HTR-8/SVneo (cell line): ENCODE data around the gene RPS6KB1.
A peak's percentile ranks its signal among the peaks of the same experiment; 100 is the strongest.
"Not testable (repeated sequence)": the region's sequence is repeated elsewhere in the genome, so short reads cannot be mapped to it uniquely, and the experiment has no call there.

Experiments
- DNase-seq: peaks from one replicate; pipeline ENCODE4 v3.0.0; 2011; ENCODE audit warnings: low spot score, mixed read lengths; ENCODE audit not compliant: insufficient read length
- FAIRE-seq: peaks from 2 replicates; lab custom pipeline; 2011; peaks lifted over from hg19 to GRCh38; lab: Jason Lieb, UNC

Gene RPS6KB1

DNA sequence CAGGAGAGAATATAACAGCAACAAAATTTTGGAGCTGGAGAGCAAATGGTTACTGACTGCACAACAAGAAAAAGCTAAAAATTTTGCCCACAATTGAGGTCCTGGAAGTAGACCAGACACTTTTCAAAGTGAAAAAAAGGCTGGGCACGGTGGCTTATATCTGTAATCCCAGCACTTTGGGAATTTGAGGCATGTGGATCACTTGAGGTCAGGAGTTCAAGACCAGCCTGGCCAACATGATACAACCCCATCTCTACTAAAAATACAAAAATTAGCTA is 23.0 kb upstream of the RPS6KB1 start:
- DNase-seq (no peak), FAIRE-seq (no peak)

DNA sequence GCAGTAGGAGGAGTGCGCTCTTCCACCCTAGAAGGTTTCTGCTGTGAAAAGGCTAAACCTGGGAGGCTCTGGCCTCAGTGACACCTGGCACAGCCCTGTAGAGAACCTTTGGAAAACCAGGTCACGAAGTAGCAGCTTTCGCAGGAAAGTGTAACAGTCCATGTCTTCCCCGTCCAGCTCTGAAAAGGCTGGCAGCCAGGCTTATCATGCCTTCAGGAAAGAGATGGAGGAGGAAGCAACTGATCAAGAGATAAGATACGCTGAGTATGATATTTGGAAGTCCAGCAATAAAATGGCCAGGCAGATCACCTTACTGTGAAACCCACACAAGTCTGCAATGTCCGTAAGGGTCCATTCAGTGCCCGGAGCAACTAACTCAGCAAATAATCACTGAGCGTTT is 22.4 kb upstream of the RPS6KB1 start:
- FAIRE-seq (no peak), DNase-seq (no peak)

DNA sequence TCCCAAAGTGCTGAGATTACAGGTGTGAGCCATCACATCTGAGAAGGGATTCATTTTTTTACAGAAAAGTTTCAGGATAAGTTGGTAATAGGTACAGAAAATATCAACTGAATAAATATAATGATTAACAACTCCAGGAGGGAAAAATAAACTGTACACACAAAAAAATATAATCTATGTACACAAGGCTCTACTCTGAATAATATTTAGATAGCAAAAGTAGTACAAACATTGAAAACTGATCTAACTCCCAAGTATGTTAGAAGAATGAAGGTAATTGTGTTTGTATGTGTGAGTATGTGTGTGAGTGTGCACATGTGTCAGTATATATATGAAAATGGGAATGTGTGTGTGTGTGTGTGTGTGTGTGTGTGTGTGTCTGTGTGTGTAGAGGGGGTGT is 20.6 kb upstream of the RPS6KB1 start:
- FAIRE-seq (no peak), DNase-seq (no peak)

DNA sequence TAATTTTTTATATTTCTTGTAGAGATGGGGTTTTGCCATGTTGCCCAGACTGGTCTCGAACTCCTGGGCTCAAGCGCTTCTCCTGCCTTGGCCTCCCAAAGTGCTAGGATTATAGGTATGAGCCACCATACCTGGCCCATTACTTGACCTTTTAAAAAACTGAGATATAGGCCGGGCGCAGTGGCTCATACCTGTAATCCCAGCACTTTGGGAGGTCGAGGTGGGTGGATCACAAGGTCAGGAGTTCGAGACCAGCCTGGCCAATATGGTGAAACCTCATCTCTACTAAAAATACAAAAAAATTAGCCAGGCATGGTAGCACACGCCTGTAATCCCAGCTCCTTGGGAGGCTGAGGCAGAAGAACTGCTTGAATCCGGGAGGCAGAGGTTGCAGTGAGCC is 19.5 kb upstream of the RPS6KB1 start:
- FAIRE-seq, DNase-seq: not testable (repeated sequence)

- no peak for FAIRE-seq
These were observed 18.5 kb upstream of the RPS6KB1 start for GRCh38 chr17:59874376-59874775.

DNA sequence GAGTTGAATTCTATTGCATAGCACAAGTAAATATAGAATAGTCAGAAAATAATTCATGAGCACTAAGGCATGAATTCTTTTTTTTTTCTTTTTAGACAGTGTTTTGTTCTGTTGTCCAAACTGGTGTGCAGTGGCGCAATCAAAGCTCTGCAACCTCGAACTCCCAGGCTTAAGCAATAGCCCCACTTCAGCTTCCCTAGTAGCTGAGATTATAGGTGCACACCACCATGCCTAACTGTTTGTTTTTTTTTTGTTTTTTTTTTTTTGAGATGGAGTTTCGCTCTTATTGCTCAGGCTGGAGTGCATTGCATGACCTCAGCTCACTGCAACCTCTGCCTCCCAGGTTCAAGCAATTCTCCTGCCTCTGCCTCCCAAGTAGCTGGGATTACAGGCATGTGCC is 16.8 kb upstream of the RPS6KB1 start:
- FAIRE-seq = no peak
- no peak for DNase-seq

More at GRCh38 chr17:59874376-59874775, 18.5 kb upstream of the RPS6KB1 start:
- DNase-seq = no peak

DNA sequence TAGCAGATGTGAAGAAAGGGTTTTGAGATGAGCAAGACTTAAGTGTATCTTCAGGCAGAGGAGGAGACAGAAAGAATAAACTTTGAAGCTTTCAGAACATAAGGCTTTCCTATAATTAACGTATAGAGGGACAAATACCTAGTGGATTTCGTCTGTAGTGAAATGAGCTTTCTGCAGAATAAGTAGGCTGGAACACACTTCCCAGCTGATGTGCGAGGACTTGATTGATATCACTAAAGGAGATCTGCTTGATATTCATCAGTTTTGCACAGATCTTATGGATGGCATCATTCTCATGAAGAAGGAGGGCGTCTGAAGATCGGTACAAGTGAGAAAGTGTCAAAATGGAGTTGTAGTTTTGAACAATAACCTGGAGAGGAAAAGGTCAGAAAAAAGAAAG is 15.0 kb upstream of the RPS6KB1 start:
- DNase-seq (no peak), FAIRE-seq (peak; percentile 48)

GRCh38 chr17:59878624-59879023 is 14.3 kb upstream of the RPS6KB1 start:
- no peak for FAIRE-seq

GRCh38 chr17:59884861-59885260 is 8.1 kb upstream of the RPS6KB1 start:
- FAIRE-seq (no peak), DNase-seq (no peak)

More at GRCh38 chr17:59878624-59879023, 14.3 kb upstream of the RPS6KB1 start:
- no peak for DNase-seq

- FAIRE-seq (no peak), DNase-seq (no peak)
These were observed 4.7 kb upstream of the RPS6KB1 start for GRCh38 chr17:59888145-59888750.

GRCh38 chr17:59890720-59891119 is 2.2 kb upstream of the RPS6KB1 start:
- FAIRE-seq = no peak
- DNase-seq = no peak

- DNase-seq (no peak), FAIRE-seq (no peak)
These were observed 534 bp upstream of the RPS6KB1 start for GRCh38 chr17:59892251-59892923.

DNA sequence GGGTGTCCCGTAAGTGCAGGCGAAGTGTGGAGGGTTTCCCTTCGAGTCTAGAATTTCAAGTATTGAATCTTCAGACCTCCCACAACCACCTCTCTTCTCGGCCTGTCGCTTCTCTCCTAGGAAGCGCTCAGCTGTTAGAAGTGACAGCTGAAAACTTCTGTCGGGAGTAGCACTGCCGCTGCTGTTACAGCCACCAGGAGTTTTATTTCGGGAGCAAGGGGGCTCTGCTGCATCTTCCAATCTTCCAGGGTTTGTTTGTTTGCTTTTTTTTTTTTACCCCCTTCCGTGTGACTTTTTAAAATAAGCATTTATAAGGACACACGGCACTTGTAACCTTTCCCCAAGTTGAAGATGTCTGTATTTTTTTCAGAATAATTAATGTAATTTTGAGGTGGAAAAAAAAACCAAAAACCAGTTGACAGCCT is 767 bp downstream of the RPS6KB1 start:
- DNase-seq = peak; percentile 45
- no peak for FAIRE-seq

GRCh38 chr17:59897090-59897489 is 4.2 kb downstream of the RPS6KB1 start:
- DNase-seq = no peak
- FAIRE-seq = no peak

DNA sequence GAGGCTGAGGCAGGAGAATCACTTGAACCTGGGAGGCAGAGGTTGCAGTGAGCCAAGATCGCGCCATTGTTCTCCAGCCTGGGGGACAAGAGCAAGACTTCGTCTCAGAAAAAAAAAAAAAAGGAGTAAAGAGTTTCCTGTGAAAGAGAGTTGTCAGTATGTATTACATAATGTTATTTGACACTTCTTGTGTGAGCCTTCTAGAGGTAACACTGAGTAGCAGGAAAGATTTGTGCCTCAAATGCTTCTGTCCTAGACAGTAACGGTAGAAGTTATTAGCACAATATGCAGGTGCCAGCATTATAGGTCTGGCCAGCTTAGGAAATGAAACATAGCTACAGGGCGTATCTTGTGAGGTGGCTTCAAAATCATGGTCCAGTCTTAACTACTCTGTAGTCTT is 6.2 kb downstream of the RPS6KB1 start:
- DNase-seq (peak; percentile 41), FAIRE-seq (no peak)

DNA sequence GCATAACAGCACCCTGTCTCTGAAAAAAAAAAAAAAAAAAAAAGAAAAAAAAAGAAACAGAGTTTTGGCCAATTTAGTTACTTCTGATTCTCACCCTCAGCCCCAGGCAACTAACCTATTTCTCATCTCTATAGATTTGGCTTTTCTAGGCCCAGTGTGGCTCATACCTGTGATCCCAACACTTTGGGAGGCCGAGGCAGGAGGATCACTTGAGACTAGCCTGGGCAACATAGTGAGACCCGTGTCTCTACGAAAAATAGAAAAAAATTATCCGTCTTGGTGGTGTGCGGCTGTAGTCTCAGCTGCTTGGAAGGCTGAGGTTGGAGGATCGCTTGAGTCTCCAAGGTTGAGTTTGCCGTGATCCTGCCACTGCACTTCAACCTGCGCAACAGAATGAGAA is 8.7 kb downstream of the RPS6KB1 start:
- FAIRE-seq (no peak), DNase-seq (no peak)

- FAIRE-seq (no peak), DNase-seq (no peak)
These were observed 10.5 kb downstream of the RPS6KB1 start for GRCh38 chr17:59903455-59903854.

DNA sequence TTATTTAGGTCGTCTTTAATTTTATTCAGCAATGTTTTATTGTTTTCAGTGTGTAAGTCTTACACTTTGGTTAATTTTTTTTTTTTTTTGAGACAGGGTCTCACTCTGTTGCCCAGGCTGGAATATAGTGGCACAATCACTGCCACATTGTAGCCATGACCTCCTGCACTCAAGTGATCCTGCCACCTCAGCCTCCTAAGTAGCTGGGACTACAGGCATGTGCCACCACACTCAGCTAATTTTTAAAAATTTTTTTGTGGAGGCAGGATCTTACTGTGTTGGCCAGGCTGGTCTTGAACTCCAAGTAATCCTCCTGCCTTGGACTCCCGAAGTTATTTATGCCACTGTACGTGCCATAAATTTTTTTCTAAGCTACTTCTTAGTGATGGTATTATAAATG is 14.5 kb downstream of the RPS6KB1 start:
- FAIRE-seq (no peak), DNase-seq (no peak)

DNA sequence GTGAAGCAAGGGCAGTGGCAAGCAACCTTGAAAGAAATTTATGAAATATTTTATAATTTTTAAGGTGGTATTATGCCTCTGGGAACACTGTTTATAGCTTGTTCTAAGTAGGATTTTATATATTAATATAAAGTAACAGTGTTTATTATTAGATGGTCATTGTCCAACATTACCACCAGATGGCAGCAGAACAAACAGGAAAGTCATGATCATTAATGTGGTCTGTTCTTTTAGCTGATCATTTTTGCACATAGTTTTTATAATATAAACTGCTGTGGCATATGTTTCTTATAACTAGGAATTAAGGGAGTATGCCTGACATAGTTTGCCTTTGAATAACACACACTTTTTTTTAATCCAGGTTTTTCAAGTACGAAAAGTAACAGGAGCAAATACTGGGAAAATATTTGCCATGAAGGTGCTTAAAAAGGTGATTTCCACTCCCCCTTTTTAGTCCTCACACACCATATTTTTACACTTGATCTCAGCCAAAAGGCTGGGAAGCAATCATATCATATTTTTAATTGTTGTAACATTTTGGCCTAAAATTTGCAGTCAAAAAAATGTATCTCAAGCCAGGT is 21.4 kb downstream of the RPS6KB1 start:
- DNase-seq (peak; percentile 84), FAIRE-seq (no peak)

DNA sequence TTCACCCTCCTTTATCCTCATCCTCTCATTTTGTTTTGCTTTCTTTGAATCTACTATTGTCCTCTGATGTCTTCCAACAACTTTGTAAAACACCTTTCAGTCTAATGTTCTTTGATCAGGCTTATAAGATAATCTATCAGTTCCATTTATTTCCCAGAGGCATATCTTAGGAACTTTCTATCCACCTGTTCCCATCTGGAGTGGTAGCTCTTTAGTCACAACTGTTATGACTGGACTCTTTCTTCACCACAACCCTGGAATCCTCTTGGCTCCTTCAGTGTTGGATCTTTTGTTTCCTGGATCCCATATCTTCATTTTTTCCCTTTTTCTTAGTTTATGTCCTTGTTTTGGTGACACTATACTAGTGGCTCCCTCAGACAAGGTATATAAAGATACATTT is 23.5 kb downstream of the RPS6KB1 start:
- no peak for FAIRE-seq
- no peak for DNase-seq

- peak; percentile 4 for FAIRE-seq
- DNase-seq = not testable (repeated sequence)
These were observed 27.7 kb downstream of the RPS6KB1 start for GRCh38 chr17:59920637-59921036.

DNA sequence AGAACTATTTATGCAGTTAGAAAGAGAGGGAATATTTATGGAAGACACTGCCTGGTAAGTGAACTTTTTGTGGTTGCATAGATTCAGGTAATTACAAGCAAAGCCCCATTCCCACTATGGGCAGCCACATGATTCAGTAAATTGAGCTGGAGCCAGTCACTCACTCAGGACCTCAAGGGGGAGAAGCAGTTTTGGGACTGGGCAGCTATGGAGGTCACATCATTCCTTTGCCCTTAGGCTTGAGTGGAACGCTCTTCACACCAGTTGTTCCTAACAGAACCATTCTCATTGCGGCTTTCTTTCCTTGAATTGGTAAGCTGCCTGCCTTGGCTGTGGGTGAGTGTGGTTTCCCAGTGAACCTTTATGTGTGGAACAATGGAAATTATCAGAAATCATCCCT is 37.2 kb downstream of the RPS6KB1 start:
- not testable (repeated sequence) for DNase-seq, FAIRE-seq
